Rectal smooth muscle tissue (tissue), 1 donor: Measurements from ENCODE around the gene GARIN5B.

ENCODE experiments used
- H3K27ac ChIP-seq: one replicate; pipeline ENCODE4 v1.7.0; 2013; ENCODE audit warnings: low read depth, low read length, inconsistent platforms
- H3K27me3 ChIP-seq: one replicate; pipeline ENCODE4 v1.7.0; 2013; ENCODE audit warnings: low read length; ENCODE audit not compliant: control insufficient read depth, insufficient read depth
- H3K36me3 ChIP-seq: one replicate; pipeline ENCODE4 v1.7.0; 2013; ENCODE audit warnings: low read length; ENCODE audit not compliant: control insufficient read depth, insufficient read depth
- H3K4me1 ChIP-seq: one replicate; pipeline ENCODE4 v1.7.0; 2013; ENCODE audit warnings: low read length; ENCODE audit not compliant: control insufficient read depth, insufficient read depth
- H3K4me3 ChIP-seq: one replicate; pipeline ENCODE4 v1.7.0; 2013; ENCODE audit warnings: low read length
- H3K9ac ChIP-seq: one replicate; pipeline ENCODE4 v1.7.0; 2013; ENCODE audit warnings: low read length

Gene GARIN5B

GRCh38 chr19:55314396-55314795 lies 48.7 kb downstream of the GARIN5B start:
- H3K27ac ChIP-seq: no peak overlapping the region

GRCh38 chr19:55312621-55313512 lies 50.2 kb downstream of the GARIN5B start:
- Histone ChIP-seq H3K4me3 (no peak overlapping the region), H3K36me3 (no peaks in the 10 kb centered on the region), H3K27me3 (no peaks in the 10 kb centered on the region), H3K9ac (no peak overlapping the region), H3K4me1 (no peaks in the 10 kb centered on the region), H3K27ac (no peak overlapping the region)

More at GRCh38 chr19:55314396-55314795, 48.7 kb downstream of the GARIN5B start:
- Histone ChIP-seq H3K9ac (no peak overlapping the region), H3K36me3 (no peaks in the 10 kb centered on the region), H3K4me1 (no peaks in the 10 kb centered on the region), H3K27me3 (no peaks in the 10 kb centered on the region), H3K4me3 (no peak overlapping the region)

GRCh38 chr19:55311797-55312196 lies 51.3 kb downstream of the GARIN5B start:
- H3K36me3 ChIP-seq: peaks cover under 1% of the 10 kb centered on the region
- H3K4me1 ChIP-seq: no peaks in the 10 kb centered on the region
- no peak overlapping the region for H3K27ac ChIP-seq
- no peaks in the 10 kb centered on the region for H3K27me3 ChIP-seq
- H3K4me3 ChIP-seq: no peak overlapping the region
- no peak overlapping the region for H3K9ac ChIP-seq

GRCh38 chr19:55311397-55311796 lies 51.7 kb downstream of the GARIN5B start:
- H3K36me3 ChIP-seq: peaks cover 2% of the 10 kb centered on the region
- no peaks in the 10 kb centered on the region for H3K27me3 ChIP-seq
- H3K27ac ChIP-seq: no peak overlapping the region
- H3K9ac ChIP-seq: no peak overlapping the region
- H3K4me3 ChIP-seq: no peak overlapping the region
- H3K4me1 ChIP-seq: no peaks in the 10 kb centered on the region

- Histone ChIP-seq H3K9ac (no peak overlapping the region), H3K27ac (no peak overlapping the region), H3K27me3 (no peaks in the 10 kb centered on the region), H3K36me3 (peaks cover 2% of the 10 kb centered on the region), H3K4me3 (no peak overlapping the region), H3K4me1 (no peaks in the 10 kb centered on the region)
These were observed 52.6 kb downstream of the GARIN5B start for GRCh38 chr19:55310498-55310897.

- Histone ChIP-seq H3K27ac (no peak overlapping the region), H3K36me3 (peaks cover 2% of the 10 kb centered on the region), H3K9ac (no peak overlapping the region), H3K4me3 (no peak overlapping the region), H3K27me3 (no peaks in the 10 kb centered on the region), H3K4me1 (no peaks in the 10 kb centered on the region)
These were observed 53.6 kb downstream of the GARIN5B start for GRCh38 chr19:55309448-55309847.

GRCh38 chr19:55308281-55308680 lies 54.8 kb downstream of the GARIN5B start:
- Histone ChIP-seq H3K27me3 (no peaks in the 10 kb centered on the region), H3K36me3 (peaks cover 2% of the 10 kb centered on the region), H3K4me3 (no peak overlapping the region), H3K4me1 (no peaks in the 10 kb centered on the region), H3K9ac (no peak overlapping the region), H3K27ac (no peak overlapping the region)

- H3K36me3 ChIP-seq: peaks cover 2% of the 10 kb centered on the region
- no peaks in the 10 kb centered on the region for H3K27me3 ChIP-seq
- H3K4me1 ChIP-seq: no peaks in the 10 kb centered on the region
- H3K27ac ChIP-seq: no peak overlapping the region
- H3K4me3 ChIP-seq: no peak overlapping the region
- no peak overlapping the region for H3K9ac ChIP-seq
These were observed 56.3 kb downstream of the GARIN5B start for GRCh38 chr19:55306712-55307111.

- H3K4me3 ChIP-seq: no peak overlapping the region
- peaks cover 2% of the 10 kb centered on the region for H3K36me3 ChIP-seq
- no peak overlapping the region for H3K27ac ChIP-seq
- no peak overlapping the region for H3K9ac ChIP-seq
- no peaks in the 10 kb centered on the region for H3K27me3 ChIP-seq
- no peaks in the 10 kb centered on the region for H3K4me1 ChIP-seq
These were observed 57.0 kb downstream of the GARIN5B start for GRCh38 chr19:55305983-55306562.

GRCh38 chr19:55305491-55305890 lies 57.6 kb downstream of the GARIN5B start:
- H3K4me3 ChIP-seq: no peak overlapping the region
- H3K4me1 ChIP-seq: no peaks in the 10 kb centered on the region
- no peaks in the 10 kb centered on the region for H3K27me3 ChIP-seq
- peaks cover 2% of the 10 kb centered on the region for H3K36me3 ChIP-seq
- no peak overlapping the region for H3K9ac ChIP-seq
- no peak overlapping the region for H3K27ac ChIP-seq

GRCh38 chr19:55304980-55305379 lies 58.1 kb downstream of the GARIN5B start:
- Histone ChIP-seq H3K27me3 (no peaks in the 10 kb centered on the region), H3K27ac (no peak overlapping the region), H3K4me1 (no peaks in the 10 kb centered on the region), H3K9ac (no peak overlapping the region), H3K36me3 (peaks cover 3% of the 10 kb centered on the region), H3K4me3 (no peak overlapping the region)
